DOHH2 (cell line): ENCODE results near the gene DEDD.
"Not testable (repeated sequence)": the region's sequence is repeated elsewhere in the genome, so short reads cannot be mapped to it uniquely, and the experiment has no call there.

ENCODE experiments used
- EZH2phosphoT487 ChIP-seq: fragments of 200-600 bp; sonication (generic); IDR thresholded peaks from 2 replicates; pipeline ENCODE4 v1.6.1; 2017; ENCODE audit warnings: borderline replicate concordance, mild to moderate bottlenecking, antibody characterized with exemption, low read length, moderate library complexity, mixed read lengths
- TF ChIP-seq, protein P1 (sequence below): fragments of 200-600 bp; sonication (generic); IDR thresholded peaks from one replicate; pipeline ENCODE4 v1.5.1; 2014; ENCODE audit warnings: antibody characterized with exemption, mild to moderate bottlenecking, low read depth, low read length; ENCODE audit not compliant: poor library complexity, severe bottlenecking

DNA sequence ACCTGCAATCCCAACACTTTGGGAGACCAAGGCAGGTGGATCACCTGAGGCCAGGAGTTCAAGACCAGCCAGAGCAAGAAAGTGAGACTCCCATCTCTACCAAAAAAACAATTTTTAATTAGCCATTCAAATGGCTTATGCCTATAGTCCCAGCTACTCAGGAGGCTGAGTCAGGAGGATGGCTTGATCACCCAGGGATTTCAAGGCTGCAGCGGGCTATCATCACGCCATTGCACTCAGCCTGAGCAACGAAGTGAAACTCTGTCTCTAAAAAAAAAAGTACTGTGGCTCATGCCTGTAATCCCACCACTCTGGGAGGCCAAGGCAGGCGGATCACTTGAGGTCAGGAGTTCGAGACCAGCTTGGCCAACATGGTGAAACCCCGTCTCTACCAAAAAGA lies 16.5 kb downstream of the DEDD start:
- TF ChIP-seq, protein P1, sequence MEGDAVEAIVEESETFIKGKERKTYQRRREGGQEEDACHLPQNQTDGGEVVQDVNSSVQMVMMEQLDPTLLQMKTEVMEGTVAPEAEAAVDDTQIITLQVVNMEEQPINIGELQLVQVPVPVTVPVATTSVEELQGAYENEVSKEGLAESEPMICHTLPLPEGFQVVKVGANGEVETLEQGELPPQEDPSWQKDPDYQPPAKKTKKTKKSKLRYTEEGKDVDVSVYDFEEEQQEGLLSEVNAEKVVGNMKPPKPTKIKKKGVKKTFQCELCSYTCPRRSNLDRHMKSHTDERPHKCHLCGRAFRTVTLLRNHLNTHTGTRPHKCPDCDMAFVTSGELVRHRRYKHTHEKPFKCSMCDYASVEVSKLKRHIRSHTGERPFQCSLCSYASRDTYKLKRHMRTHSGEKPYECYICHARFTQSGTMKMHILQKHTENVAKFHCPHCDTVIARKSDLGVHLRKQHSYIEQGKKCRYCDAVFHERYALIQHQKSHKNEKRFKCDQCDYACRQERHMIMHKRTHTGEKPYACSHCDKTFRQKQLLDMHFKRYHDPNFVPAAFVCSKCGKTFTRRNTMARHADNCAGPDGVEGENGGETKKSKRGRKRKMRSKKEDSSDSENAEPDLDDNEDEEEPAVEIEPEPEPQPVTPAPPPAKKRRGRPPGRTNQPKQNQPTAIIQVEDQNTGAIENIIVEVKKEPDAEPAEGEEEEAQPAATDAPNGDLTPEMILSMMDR = not testable (repeated sequence)
- not testable (repeated sequence) for TF ChIP-seq EZH2phosphoT487
